HCT116 (cell line): ENCODE measurements around the gene FOXN1. TPM values are rescaled to one million over a fixed set of nuclear protein-coding genes. Genes with fewer than 3 reads are reported as not detected.

Experiments
- ATAC-seq: fragments of 200-7000 bp; cut with Tn5 transposase; 2 replicates; pipeline ENCODE4 v1.9.1; 2020; ENCODE audit warnings: mild to moderate bottlenecking, moderate library complexity
- BruUV-seq: library from RNA; stranded (reverse); fragments of 400-500 nt; replicated peaks from 2 replicates; lab custom pipeline; 2021; lab: Mats Ljungman, UMichigan
- CTCF ChIA-PET: fragments of 300-600 bp; sonication (Branson Sonifier 250); formaldehyde crosslinking; loops from one replicate; lab custom pipeline; 2021; ENCODE audit warnings: antibody characterized with exemption; lab: Charles Lee
- POLR2A ChIA-PET: fragments of 300-600, 350-600 bp; sonication (Branson Sonifier 250); formaldehyde crosslinking; loops from one replicate; lab custom pipeline; 2021; ENCODE audit warnings: antibody characterized with exemption; lab: Charles Lee
- RAD21 ChIA-PET, 2 experiments: fragments of 300-600 bp; sonication (Branson Sonifier 250); formaldehyde crosslinking; loops; one replicate each; lab custom pipeline; 2023; ENCODE audit warnings: low total read pairs in 2 of 2; ENCODE audit not compliant: uncharacterized antibody in 2 of 2, unreplicated experiment in 2 of 2, low non-redundant PET in 1 of 2; lab: Charles Lee
- DNase-seq: peaks from one replicate; pipeline ENCODE4 v3.0.0-alpha.2; 2010; ENCODE audit warnings: low read depth, low spot score
- H2AFZ ChIP-seq: fragments of 200-600 bp; shearing (Covaris generic), sonication (generic); 2 replicates; pipeline ENCODE4 v1.6.1; 2017; ENCODE audit warnings: low read depth, mixed run types, mixed read lengths, antibody characterized with exemption, low read length; ENCODE audit not compliant: poor library complexity, severe bottlenecking
- H3K27ac ChIP-seq: 2 replicates; pipeline ENCODE4 v1.5.1; 2012; ENCODE audit warnings: low read depth, low read length
- H3K27me3 ChIP-seq: fragments of 200-600 bp; sonication (generic); 2 replicates; pipeline ENCODE4 v1.6.1; 2016; ENCODE audit warnings: mixed run types, low read length, mixed read lengths; ENCODE audit not compliant: insufficient read depth
- H3K36me3 ChIP-seq, 2 experiments: fragments of 200-500 bp in 1 of 2; fragments of 200-600 bp in 1 of 2; sonication (Bioruptor generic) in 1 of 2; sonication (generic) in 1 of 2; 2 replicates each; pipeline versions ENCODE4 v1.5.1 to v1.6.1; 2014 to 2016; ENCODE audit warnings: low read length in 2 of 2, inconsistent platforms in 1 of 2, mixed read lengths in 1 of 2, mixed run types in 1 of 2; ENCODE audit not compliant: insufficient read depth in 2 of 2, control insufficient read depth in 1 of 2
- H3K4me1 ChIP-seq, 2 experiments: fragments of 200-600 bp in 1 of 2; sonication (generic) in 1 of 2; 2 replicates each; pipeline versions ENCODE4 v1.5.1 to v1.6.1; 2012 to 2017; ENCODE audit warnings: low read length in 2 of 2, inconsistent platforms in 1 of 2, mild to moderate bottlenecking in 1 of 2, mixed read lengths in 1 of 2, mixed run types in 1 of 2, moderate library complexity in 1 of 2; ENCODE audit not compliant: insufficient read depth in 2 of 2, control insufficient read depth in 1 of 2
- H3K4me2 ChIP-seq: fragments of 200-600 bp; sonication (generic); 2 replicates; pipeline ENCODE4 v1.6.1; 2017; ENCODE audit warnings: mixed run types, low read length, mixed read lengths
- H3K4me3 ChIP-seq, 2 experiments: fragments of 200-600 bp in 1 of 2; sonication (generic) in 1 of 2; replicated peaks in 1 of 2; 2 replicates each; pipeline ENCODE4 v1.5.1; 2011 to 2016; ENCODE audit warnings: low read length in 2 of 2, control low read depth in 1 of 2, low read depth in 1 of 2, mild to moderate bottlenecking in 1 of 2, mixed read lengths in 1 of 2, mixed run types in 1 of 2
- H3K79me2 ChIP-seq: fragments of 200-600 bp; sonication (generic); 2 replicates; pipeline ENCODE4 v1.6.1; 2017; ENCODE audit warnings: mild to moderate bottlenecking, mixed run types, low read length, moderate library complexity, mixed read lengths; ENCODE audit not compliant: insufficient read depth
- H3K9ac ChIP-seq: fragments of 200-600 bp; sonication (generic); 2 replicates; pipeline ENCODE4 v1.6.1; 2016; ENCODE audit warnings: low read length, mixed read lengths
- H3K9me2 ChIP-seq: fragments of 200-600 bp; sonication (generic), shearing (Covaris generic); 2 replicates; pipeline ENCODE4 v1.6.1; 2017; ENCODE audit warnings: mixed run types, mild to moderate bottlenecking, moderate library complexity; ENCODE audit not compliant: insufficient read depth
- H3K9me3 ChIP-seq, 2 experiments: fragments of 200-500 bp in 1 of 2; fragments of 200-600 bp in 1 of 2; sonication (Bioruptor generic) in 1 of 2; sonication (generic) in 1 of 2; 2 replicates each; pipeline ENCODE4 v1.6.1; 2014 to 2017; ENCODE audit warnings: low read length in 2 of 2, mixed read lengths in 2 of 2, inconsistent platforms in 1 of 2, low read depth in 1 of 2, mild to moderate bottlenecking in 1 of 2, mixed run types in 1 of 2, moderate library complexity in 1 of 2; ENCODE audit not compliant: control insufficient read depth in 1 of 2, insufficient read depth in 1 of 2
- H4K20me1 ChIP-seq: fragments of 200-600 bp; sonication (generic), shearing (Covaris generic); 2 replicates; pipeline ENCODE4 v1.6.1; 2017; ENCODE audit warnings: mixed run types, mild to moderate bottlenecking, moderate library complexity; ENCODE audit not compliant: insufficient read depth
- CEBPB ChIP-seq: IDR thresholded peaks from 2 replicates; pipeline ENCODE4 v1.6.1; 2012; ENCODE audit warnings: low read depth
- CTCF ChIP-seq, 3 experiments: fragments of 200-600 bp in 1 of 3; sonication (generic) in 1 of 3; IDR thresholded peaks in 2 of 3; conservative IDR thresholded peaks in 1 of 3; 2 replicates each; pipeline ENCODE4 v1.5.1; 2012 to 2017; ENCODE audit warnings: low read depth in 2 of 3, low read length in 2 of 3, antibody characterized with exemption in 1 of 3, borderline replicate concordance in 1 of 3, control low read depth in 1 of 3, mild to moderate bottlenecking in 1 of 3, mixed read lengths in 1 of 3, mixed run types in 1 of 3, moderate library complexity in 1 of 3; ENCODE audit not compliant: insufficient read depth in 1 of 3
- EZH2 ChIP-seq: fragments of 200-600 bp; sonication (generic); IDR thresholded peaks from 2 replicates; pipeline ENCODE4 v1.6.1; 2017; ENCODE audit warnings: antibody characterized with exemption, mixed run types
- EZH2phosphoT487 ChIP-seq: fragments of 200-600 bp; IDR thresholded peaks from 2 replicates; pipeline ENCODE4 v1.6.1; 2018; ENCODE audit warnings: antibody characterized with exemption, borderline replicate concordance
- POLR2AphosphoS5 ChIP-seq: IDR thresholded peaks from 2 replicates; pipeline ENCODE4 v1.6.1; 2011; ENCODE audit warnings: mild to moderate bottlenecking, low read depth, low read length, moderate library complexity
- REST ChIP-seq: IDR thresholded peaks from 2 replicates; pipeline ENCODE4 v1.6.1; 2012; ENCODE audit warnings: low read depth
- TCF7L2 ChIP-seq: IDR thresholded peaks from 2 replicates; pipeline ENCODE4 v1.7.0; 2011; ENCODE audit warnings: borderline replicate concordance, inconsistent platforms; ENCODE audit not compliant: insufficient read depth, insufficient read length; ENCODE audit errors: extremely low read depth
- ZBTB33 ChIP-seq: IDR thresholded peaks from 2 replicates; pipeline ENCODE4 v1.6.1; 2011; ENCODE audit warnings: mild to moderate bottlenecking, low read length, moderate library complexity; ENCODE audit not compliant: insufficient replicate concordance; ENCODE audit errors: extremely low read depth
- ZFX ChIP-seq: fragments of 450-650 bp; IDR thresholded peaks from 2 replicates; pipeline ENCODE4 v1.6.1; 2017
- intact Hi-C: fragments of 100-400 bp; cut with micrococcal nuclease; formaldehyde crosslinking; loops from 2 replicates; pipeline ENCODE4 v1.10.0; 2022
- total RNA-seq: library from RNA; stranded (reverse); gene quantifications from one replicate; pipeline ENCODE4 v1.2.1, GENCODE V29; 2021; ENCODE audit not compliant: unreplicated experiment
- TF ChIP-seq, protein P1 (sequence below): IDR thresholded peaks from 2 replicates; pipeline ENCODE4 v1.6.1; 2012

The FOXN1 gene
- total RNA-seq, 1 experiment from 2014 or later: not detected

DNA sequence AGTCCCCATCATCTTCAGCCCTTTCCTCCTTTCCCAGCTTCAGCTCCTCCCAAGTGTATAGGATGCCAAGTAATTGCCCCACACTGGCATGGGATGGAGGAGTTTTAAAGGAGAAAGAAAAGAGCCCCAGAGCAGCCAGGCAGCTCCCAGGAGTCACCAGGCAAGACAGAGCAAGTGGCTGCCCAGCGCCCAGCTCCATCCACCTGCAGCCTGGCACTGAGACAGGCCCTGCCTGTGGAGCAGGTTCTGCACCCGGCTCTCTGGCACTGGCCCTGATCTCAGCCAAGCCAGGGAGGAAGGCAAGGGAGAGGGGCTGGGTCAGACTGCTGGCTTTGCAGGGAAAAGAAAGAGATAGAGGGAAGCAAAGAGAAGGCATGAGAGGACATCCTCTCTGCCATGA, 21.7 kb downstream of the FOXN1 start:
- Histone ChIP-seq H3K9ac (no peak overlapping the region), H3K4me3 (no peak overlapping the region), H3K9me2 (no peaks in the 10 kb centered on the region), H3K36me3 (no peaks in the 10 kb centered on the region), H3K9me3 (no peaks in the 10 kb centered on the region), H3K27ac (no peak overlapping the region), H3K27me3 (peaks cover 7% of the 10 kb centered on the region), H3K79me2 (no peaks in the 10 kb centered on the region), H3K4me2 (no peak overlapping the region), H2AFZ (no peak overlapping the region), H3K4me1 (peaks cover 0 to 11% of the 10 kb centered on the region in 2 experiments; a peak in 2 of 4 replicates), H4K20me1 (no peaks in the 10 kb centered on the region)
- TF ChIP-seq ZFX (no peak), CTCF (IDR thresholded peaks at IDR 0.05 in 2 of 3, conservative IDR thresholded peaks at IDR 0.05 in 1 of 3; ENCODE audit: borderline replicate concordance in 1 of 3, insufficient read depth in 1 of 3, low read depth in 2 of 3, low read length in 2 of 3) (no peak), EZH2phosphoT487 (no peak), TCF7L2 (no peak), REST (no peak), ZBTB33 (no peak), EZH2 (no peak), CEBPB (no peak), POLR2AphosphoS5 (no peak)
- TF ChIP-seq, protein P1, sequence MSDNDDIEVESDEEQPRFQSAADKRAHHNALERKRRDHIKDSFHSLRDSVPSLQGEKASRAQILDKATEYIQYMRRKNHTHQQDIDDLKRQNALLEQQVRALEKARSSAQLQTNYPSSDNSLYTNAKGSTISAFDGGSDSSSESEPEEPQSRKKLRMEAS: no peak
- DNase-seq: no peak
- ATAC-seq: no peak
- POLR2A ChIA-PET: no interaction called here
- intact Hi-C loops: no loop called here
- CTCF ChIA-PET: no interaction called here
- RAD21 ChIA-PET: no interaction called here
- no TSS peak for BruUV-seq
